Endothelial cell of umbilical vein (primary cell): ENCODE data around the gene HBQ1. TPM values are rescaled to one million over a fixed set of nuclear protein-coding genes. Genes with fewer than 3 reads are reported as not detected.
"Not testable (repeated sequence)": the region's sequence is repeated elsewhere in the genome, so short reads cannot be mapped to it uniquely, and the experiment has no call there.

Experiments
- BruUV-seq: library from RNA; stranded (reverse); fragments of 400-500 nt; replicated peaks from 2 replicates; lab custom pipeline; 2021; lab: Mats Ljungman, UMichigan
- CTCF ChIA-PET: fragments of 300-600, 350-600 bp; sonication (Branson Sonifier 250); formaldehyde crosslinking; loops from one replicate; lab custom pipeline; 2021; ENCODE audit warnings: antibody characterized with exemption, inconsistent platforms; lab: Charles Lee
- POLR2A ChIA-PET: fragments of 300-600, 350-600 bp; sonication (Branson Sonifier 250); formaldehyde crosslinking; loops from one replicate; lab custom pipeline; 2021; ENCODE audit warnings: antibody characterized with exemption, inconsistent platforms; lab: Charles Lee
- DNase-seq: peaks from one replicate; pipeline ENCODE4 v3.0.0-alpha.2; 2011; ENCODE audit warnings: low read depth, low spot score
- FAIRE-seq: peaks from 2 replicates; lab custom pipeline; 2011; peaks lifted over from hg19 to GRCh38; lab: Jason Lieb, UNC
- H2AFZ ChIP-seq: 2 replicates; pipeline ENCODE4 v1.6.0; 2012; ENCODE audit warnings: low read depth, low read length, control low read depth, inconsistent platforms
- H3K27ac ChIP-seq: 2 replicates; pipeline ENCODE4 v1.5.1; 2011; ENCODE audit warnings: low read depth, mild to moderate bottlenecking, control low read depth, low read length, moderate library complexity; ENCODE audit not compliant: insufficient read depth
- H3K27me3 ChIP-seq, 2 experiments: 2 replicates each; pipeline versions ENCODE4 v1.6.0 to v1.6.1; 2011; ENCODE audit warnings: low read length in 2 of 2, mixed read lengths in 1 of 2; ENCODE audit not compliant: control insufficient read depth in 2 of 2, insufficient read depth in 2 of 2
- H3K36me3 ChIP-seq, 2 experiments: 2 replicates in 1 of 2; 3 replicates in 1 of 2; pipeline ENCODE4 v1.5.1; 2011; ENCODE audit warnings: low read length in 2 of 2, mild to moderate bottlenecking in 1 of 2, moderate library complexity in 1 of 2; ENCODE audit not compliant: control insufficient read depth in 2 of 2, insufficient read depth in 2 of 2; ENCODE audit errors: extremely low read depth in 1 of 2
- H3K4me1 ChIP-seq: 3 replicates; pipeline ENCODE4 v1.5.1; 2011; ENCODE audit warnings: mild to moderate bottlenecking, low read length; ENCODE audit not compliant: control insufficient read depth, insufficient read depth; ENCODE audit errors: extremely low read depth
- H3K4me2 ChIP-seq: 2 replicates; pipeline ENCODE4 v1.6.1; 2011; ENCODE audit warnings: low read length, control low read depth, mixed read lengths; ENCODE audit not compliant: insufficient read depth
- H3K4me3 ChIP-seq, 3 experiments: fragments of 200-600 bp in 1 of 3; sonication (generic), shearing (Covaris generic) in 1 of 3; replicated peaks in 1 of 3; 2 replicates each; pipeline ENCODE4 v1.5.1; 2011 to 2016; ENCODE audit warnings: control low read depth in 3 of 3, low read length in 3 of 3, mild to moderate bottlenecking in 2 of 3, inconsistent platforms in 1 of 3, low read depth in 1 of 3, moderate library complexity in 1 of 3; ENCODE audit not compliant: insufficient read depth in 1 of 3
- H3K79me2 ChIP-seq: 2 replicates; pipeline ENCODE4 v1.6.0; 2012; ENCODE audit warnings: low read length, inconsistent platforms; ENCODE audit not compliant: control insufficient read depth, insufficient read depth
- H3K9ac ChIP-seq: replicated peaks from 2 replicates; pipeline ENCODE3; 2011; ENCODE audit warnings: low read length, control low read depth; ENCODE audit not compliant: insufficient read depth; ENCODE audit errors: extremely low read depth
- H3K9me1 ChIP-seq: replicated peaks from 3 replicates; pipeline ENCODE4 v1.6.0; 2011; ENCODE audit warnings: mild to moderate bottlenecking, low read length; ENCODE audit not compliant: control insufficient read depth, insufficient read depth; ENCODE audit errors: extremely low read depth
- H3K9me3 ChIP-seq: replicated peaks from 2 replicates; pipeline ENCODE4 v1.5.1; 2012; ENCODE audit warnings: low read length, inconsistent platforms; ENCODE audit not compliant: control insufficient read depth, insufficient read depth
- H4K20me1 ChIP-seq: replicated peaks from 2 replicates; pipeline ENCODE3; 2011; ENCODE audit warnings: mild to moderate bottlenecking, low read length; ENCODE audit not compliant: control insufficient read depth, insufficient read depth; ENCODE audit errors: extremely low read depth
- EZH2 ChIP-seq: IDR thresholded peaks from 2 replicates; pipeline ENCODE4 v1.6.1; 2012; ENCODE audit warnings: borderline replicate concordance, low read depth, mild to moderate bottlenecking, moderate library complexity, low read length, inconsistent platforms; ENCODE audit not compliant: severe bottlenecking
- FOS ChIP-seq: IDR thresholded peaks from 2 replicates; pipeline ENCODE4 v1.6.1; 2011; ENCODE audit warnings: mild to moderate bottlenecking, low read length, moderate library complexity, borderline replicate concordance; ENCODE audit not compliant: insufficient read depth
- JUN ChIP-seq: IDR thresholded peaks from 2 replicates; pipeline ENCODE4 v1.6.1; 2011; ENCODE audit warnings: borderline replicate concordance, low read depth; ENCODE audit not compliant: insufficient read length, insufficient read depth
- dilution Hi-C: fragments of 300-500 bp; cut with MboI; formaldehyde crosslinking; loops from one replicate; pipeline ENCODE4 v1.15.0; 2019; ENCODE audit warnings: low sequenced_read_pairs; ENCODE audit not compliant: extremely low pct_ligation_motif_present
- intact Hi-C: fragments of 100-400 bp; cut with micrococcal nuclease; formaldehyde crosslinking; loops from one replicate; pipeline ENCODE4 v1.10.0; 2022
- polyA plus RNA-seq, 4 experiments: library from polyadenylated mRNA; depleted of rRNA in 3 of 4; stranded (reverse) in 3 of 4; unstranded in 1 of 4; fragments of >200 nt; gene quantifications; 2 replicates each; pipeline versions ENCODE4 v1.2.1 to v1.2.3, GENCODE V29; 2011 to 2012; ENCODE audit warnings: missing spikeins in 1 of 4
- total RNA-seq: library from RNA; stranded (reverse); gene quantifications from 2 replicates; pipeline ENCODE4 v1.2.3, GENCODE V29; 2021
- TF ChIP-seq, protein P1 (sequence below): IDR thresholded peaks from 2 replicates; pipeline ENCODE4 v1.6.1; 2011; ENCODE audit not compliant: insufficient read depth, insufficient read length
- TF ChIP-seq, protein P2 (sequence below), 2 donors: IDR thresholded peaks; 1 replicate in 1 of 2; 2 replicates in 1 of 2; pipeline ENCODE4 v1.5.1; 2011; ENCODE audit warnings: low read length in 2 of 2, mild to moderate bottlenecking in 2 of 2, moderate library complexity in 2 of 2, control low read depth in 1 of 2, inconsistent platforms in 1 of 2, low read depth in 1 of 2; ENCODE audit not compliant: insufficient read depth in 1 of 2; ENCODE audit errors: extremely low read depth in 1 of 2

HBQ1 gene
- total and polyA plus RNA-seq, 2 donors (not counting 3 experiments of a cell fraction or from before 2014, with no cell fraction given): 0.75 TPM; not detected in 1

GRCh38 chr16:159136-159849 lies 21.0 kb upstream of the HBQ1 start:
- BruUV-seq: no TSS peak
- dilution Hi-C loops: no loop called here
- H3K27me3 ChIP-seq: peaks cover 7 to 12% of the 10 kb centered on the region in 2 experiments
- peaks cover 8% of the 10 kb centered on the region for H3K4me1 ChIP-seq
- H3K27ac ChIP-seq: no peak overlapping the region
- H2AFZ ChIP-seq: no peak overlapping the region
- no peaks in the 10 kb centered on the region for H4K20me1 ChIP-seq
- no peak for FAIRE-seq
- no peaks in the 10 kb centered on the region for H3K79me2 ChIP-seq
- no peaks in the 10 kb centered on the region for H3K9me3 ChIP-seq
- no peaks in the 10 kb centered on the region for H3K9me1 ChIP-seq
- CTCF ChIA-PET: interaction anchor here (0.6 to 4.7 kb wide), 3 partner anchors 42 to 203 kb away, joined by 3 to 24 read pairs (median 3); no protein-coding TSS in a partner anchor
- TF ChIP-seq JUN (no peak), FOS (no peak), EZH2 (no peak)
- TF ChIP-seq, protein P1, sequence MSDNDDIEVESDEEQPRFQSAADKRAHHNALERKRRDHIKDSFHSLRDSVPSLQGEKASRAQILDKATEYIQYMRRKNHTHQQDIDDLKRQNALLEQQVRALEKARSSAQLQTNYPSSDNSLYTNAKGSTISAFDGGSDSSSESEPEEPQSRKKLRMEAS: no peak
- TF ChIP-seq, protein P2, sequence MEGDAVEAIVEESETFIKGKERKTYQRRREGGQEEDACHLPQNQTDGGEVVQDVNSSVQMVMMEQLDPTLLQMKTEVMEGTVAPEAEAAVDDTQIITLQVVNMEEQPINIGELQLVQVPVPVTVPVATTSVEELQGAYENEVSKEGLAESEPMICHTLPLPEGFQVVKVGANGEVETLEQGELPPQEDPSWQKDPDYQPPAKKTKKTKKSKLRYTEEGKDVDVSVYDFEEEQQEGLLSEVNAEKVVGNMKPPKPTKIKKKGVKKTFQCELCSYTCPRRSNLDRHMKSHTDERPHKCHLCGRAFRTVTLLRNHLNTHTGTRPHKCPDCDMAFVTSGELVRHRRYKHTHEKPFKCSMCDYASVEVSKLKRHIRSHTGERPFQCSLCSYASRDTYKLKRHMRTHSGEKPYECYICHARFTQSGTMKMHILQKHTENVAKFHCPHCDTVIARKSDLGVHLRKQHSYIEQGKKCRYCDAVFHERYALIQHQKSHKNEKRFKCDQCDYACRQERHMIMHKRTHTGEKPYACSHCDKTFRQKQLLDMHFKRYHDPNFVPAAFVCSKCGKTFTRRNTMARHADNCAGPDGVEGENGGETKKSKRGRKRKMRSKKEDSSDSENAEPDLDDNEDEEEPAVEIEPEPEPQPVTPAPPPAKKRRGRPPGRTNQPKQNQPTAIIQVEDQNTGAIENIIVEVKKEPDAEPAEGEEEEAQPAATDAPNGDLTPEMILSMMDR (IDR thresholded peaks at IDR 0.05; ENCODE audit: extremely low read depth in 1 of 2, insufficient read depth in 1 of 2, low read depth in 1 of 2, low read length in 2 of 2): no peak
- no peak overlapping the region for H3K9ac ChIP-seq
- POLR2A ChIA-PET: no interaction called here
- H3K4me3 ChIP-seq: no peak overlapping the region
- intact Hi-C loops: no loop called here
- H3K4me2 ChIP-seq: no peak overlapping the region
- DNase-seq: no peak
- H3K36me3 ChIP-seq: no peaks in the 10 kb centered on the region

DNA sequence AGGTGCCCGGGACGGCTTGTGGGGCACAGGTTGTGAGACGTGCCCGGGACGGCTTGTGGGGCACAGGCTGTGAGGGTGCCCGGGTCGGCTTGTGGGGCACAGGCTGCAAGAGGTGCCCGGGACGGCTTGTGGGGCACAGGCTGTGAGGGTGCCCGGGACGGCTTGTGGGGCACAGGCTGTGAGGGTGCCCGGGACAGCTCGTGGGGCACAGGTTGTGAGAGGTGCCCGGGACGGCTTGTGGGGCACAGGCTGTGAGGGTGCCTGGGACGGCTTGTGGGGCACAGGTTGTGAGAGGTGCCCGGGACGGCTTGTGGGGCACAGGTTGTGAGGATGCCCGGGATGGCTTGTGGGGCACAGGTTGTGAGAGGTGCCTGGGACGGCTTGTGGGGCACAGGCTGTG lies 20.0 kb upstream of the HBQ1 start:
- H3K4me2 ChIP-seq, FAIRE-seq, H4K20me1 ChIP-seq, H3K79me2 ChIP-seq, BruUV-seq, H3K9me3 ChIP-seq, dilution Hi-C loops, POLR2A ChIA-PET, intact Hi-C loops, H3K9me1 ChIP-seq, H3K36me3 ChIP-seq, H3K4me1 ChIP-seq, H2AFZ ChIP-seq, DNase-seq, H3K4me3 ChIP-seq, H3K9ac ChIP-seq, H3K27ac ChIP-seq: not testable (repeated sequence)
- CTCF ChIA-PET: interaction anchor here (4.7 kb wide), 1 partner anchor 53 kb away, joined by 24 read pairs; no protein-coding TSS in a partner anchor
- H3K27me3 ChIP-seq: peaks cover 8 to 11% of the 10 kb centered on the region in 2 experiments
